K562 (cell line): ENCODE measurements around the gene SYNE1. TPM values are rescaled to one million over a fixed set of nuclear protein-coding genes. Genes with fewer than 3 reads are reported as not detected.
A peak's percentile ranks its signal among the peaks of the same experiment; 100 is the strongest.

ENCODE experiments used
- ATAC-seq: fragments of 200-7000 bp; cut with Tn5 transposase; 3 replicates; pipeline ENCODE4 v1.9.1; 2020; ENCODE audit warnings: moderate library complexity
- BruUV-seq: library from RNA; stranded (reverse); fragments of 400-500 nt; replicated peaks from 2 replicates; lab custom pipeline; 2021; lab: Mats Ljungman, UMichigan
- CTCF ChIA-PET: fragments of 300-600 bp; formaldehyde crosslinking; extraction: SDS; loops from one replicate; lab custom pipeline; 2021; ENCODE audit warnings: low intra/inter-chr PET ratio; lab: Yijun Ruan, JAX
- POLR2A ChIA-PET: fragments of 300-600, 350-650 bp; sonication (Branson Sonifier 250); formaldehyde crosslinking; extraction: SDS; loops from one replicate; lab custom pipeline; 2021; ENCODE audit warnings: antibody characterized with exemption, inconsistent platforms; lab: Yijun Ruan, JAX
- DNase-seq, 4 experiments: peaks; one replicate each; pipeline versions ENCODE4 v3.0.0 to v3.0.0-alpha.2; 2011 to 2018; ENCODE audit warnings: low spot score in 3 of 4, mixed read lengths in 3 of 4; ENCODE audit errors: extremely low read depth in 1 of 4
- FAIRE-seq: peaks from 2 replicates; lab custom pipeline; 2011; peaks lifted over from hg19 to GRCh38; lab: Jason Lieb, UNC
- H2AFZ ChIP-seq: 2 replicates; pipeline ENCODE4 v1.6.0; 2011; ENCODE audit warnings: low read depth, low read length, control low read depth, inconsistent platforms
- H3K27ac ChIP-seq: fragments of 200-600 bp; 3 replicates; pipeline ENCODE4 v1.8.0; 2011; ENCODE audit warnings: low read depth, mild to moderate bottlenecking, control low read depth, inconsistent platforms, low read length, moderate library complexity, mixed read lengths; ENCODE audit errors: extremely low read depth
- H3K27me3 ChIP-seq, 2 experiments: fragments of 300-600 bp in 1 of 2; 2 replicates in 1 of 2; 3 replicates in 1 of 2; pipeline versions ENCODE4 v1.6.0 to v1.8.0; 2011; ENCODE audit warnings: inconsistent platforms in 2 of 2, low read length in 2 of 2, mild to moderate bottlenecking in 1 of 2, mixed read lengths in 1 of 2, moderate library complexity in 1 of 2; ENCODE audit not compliant: control insufficient read depth in 2 of 2, insufficient read depth in 2 of 2
- H3K36me3 ChIP-seq: fragments of 300-600 bp; 3 replicates; pipeline ENCODE4 v1.8.0; 2011; ENCODE audit warnings: mild to moderate bottlenecking, low read length, inconsistent platforms; ENCODE audit not compliant: control insufficient read depth, insufficient read depth
- H3K4me1 ChIP-seq, 2 experiments: fragments of 200-600 bp in 1 of 2; replicated peaks in 1 of 2; 2 replicates in 1 of 2; 3 replicates in 1 of 2; pipeline versions ENCODE4 v1.5.1 to v1.8.0; 2011; ENCODE audit warnings: inconsistent platforms in 2 of 2, low read length in 2 of 2, mild to moderate bottlenecking in 1 of 2, mixed read lengths in 1 of 2, moderate library complexity in 1 of 2; ENCODE audit not compliant: control insufficient read depth in 2 of 2, insufficient read depth in 2 of 2
- H3K4me2 ChIP-seq: 2 replicates; pipeline ENCODE4 v1.6.1; 2011; ENCODE audit warnings: low read length, control low read depth, inconsistent platforms, mixed read lengths; ENCODE audit not compliant: insufficient read depth
- H3K4me3 ChIP-seq: fragments of 200-600 bp; sonication (generic), shearing (Covaris generic); 2 replicates; pipeline ENCODE4 v1.5.1; 2016; ENCODE audit warnings: control low read depth, inconsistent platforms
- H3K79me2 ChIP-seq: fragments of 200-600 bp; 3 replicates; pipeline ENCODE4 v1.8.0; 2011; ENCODE audit warnings: low read length, inconsistent platforms; ENCODE audit not compliant: control insufficient read depth, insufficient read depth
- H3K9ac ChIP-seq, 2 experiments: 2 replicates each; pipeline versions ENCODE4 v1.6.0 to v1.6.1; 2011; ENCODE audit warnings: low read depth in 2 of 2, low read length in 2 of 2, control low read depth in 1 of 2, inconsistent platforms in 1 of 2, mild to moderate bottlenecking in 1 of 2, mixed read lengths in 1 of 2; ENCODE audit not compliant: insufficient read depth in 1 of 2
- H3K9me1 ChIP-seq: one replicate; pipeline ENCODE4 v1.6.0; 2011; ENCODE audit warnings: inconsistent platforms, mild to moderate bottlenecking, low read length, moderate library complexity; ENCODE audit not compliant: control insufficient read depth, insufficient read depth
- H3K9me3 ChIP-seq: replicated peaks from 2 replicates; pipeline ENCODE4 v1.5.1; 2011; ENCODE audit warnings: low read depth, low read length, inconsistent platforms; ENCODE audit not compliant: control insufficient read depth, insufficient read depth
- H4K20me1 ChIP-seq: replicated peaks from 2 replicates; pipeline ENCODE4 v1.6.1; 2011; ENCODE audit warnings: low read length, inconsistent platforms, mixed read lengths; ENCODE audit not compliant: control insufficient read depth, insufficient read depth
- MAFG ChIP-seq: fragments of 450-650 bp; conservative IDR thresholded peaks from 2 replicates; pipeline ENCODE4 v1.6.1; 2016; ENCODE audit warnings: missing genetic modification characterization, missing compliant biosample characterization
- NRF1 ChIP-seq, 2 experiments: fragments of 450-650 bp; IDR thresholded peaks in 1 of 2; conservative IDR thresholded peaks in 1 of 2; 2 replicates each; pipeline ENCODE4 v1.6.1; 2014; ENCODE audit warnings: mild to moderate bottlenecking in 2 of 2
- WGBS: fragments of 100-300 bp; shearing (Covaris generic); methylation state at CpG from one replicate; pipeline ENCODE4 v1.1.6; 2016; ENCODE audit warnings: low coverage, mixed read lengths; ENCODE audit not compliant: insufficient coverage; ENCODE audit errors: missing lambda C conversion rate; 5-methylcytosine and 5-hydroxymethylcytosine counted together
- in situ Hi-C: fragments of 300-500 bp; cut with MboI; formaldehyde crosslinking; loops from 4 replicates; pipeline ENCODE4 v1.15.0; 2018; ENCODE audit warnings: inconsistent platforms, mixed read lengths
- intact Hi-C: fragments of 100-400 bp; cut with micrococcal nuclease; formaldehyde crosslinking; loops from 2 replicates; pipeline ENCODE4 v1.14.2; 2022
- polyA plus RNA-seq, 8 experiments: library from polyadenylated mRNA; depleted of rRNA in 4 of 8; stranded (reverse) in 5 of 8; unstranded in 3 of 8; fragments of >200 nt; fragmentation: Nextera tagmentation in 2 of 8; fragmentation: Illumina TruSeq in 1 of 8; extraction: Ambion mirVana in 2 of 8; extraction: Trizol in 1 of 8; gene quantifications; 2 replicates each; pipeline versions ENCODE4 v1.2.1 to v1.2.3, GENCODE V29; 2011 to 2014; ENCODE audit warnings: inconsistent platforms in 1 of 8, missing spikeins in 1 of 8
- total RNA-seq, 7 experiments: library from RNA; depleted of rRNA in 6 of 7; stranded (reverse); fragments of >200 nt in 6 of 7; fragmentation: Illumina TruSeq in 2 of 7; extraction: Trizol in 2 of 7; gene quantifications; 2 replicates each; pipeline versions ENCODE4 v1.2.1 to v1.2.3, GENCODE V29; 2011 to 2021; ENCODE audit warnings: low replicate concordance in 1 of 7
- TF ChIP-seq, protein P1 (sequence below): fragments of 200-600 bp; sonication (generic); IDR thresholded peaks from one replicate; pipeline ENCODE4 v1.6.1; 2012; ENCODE audit warnings: mild to moderate bottlenecking, low read depth, low read length, inconsistent platforms

The SYNE1 gene
- total and polyA plus RNA-seq, 9 of the 15 experiments (the other 6 are each of a cell fraction or from before 2014, with no cell fraction given): under 0.01 to 0.42 (median 0.08) TPM; not detected in 1

DNA sequence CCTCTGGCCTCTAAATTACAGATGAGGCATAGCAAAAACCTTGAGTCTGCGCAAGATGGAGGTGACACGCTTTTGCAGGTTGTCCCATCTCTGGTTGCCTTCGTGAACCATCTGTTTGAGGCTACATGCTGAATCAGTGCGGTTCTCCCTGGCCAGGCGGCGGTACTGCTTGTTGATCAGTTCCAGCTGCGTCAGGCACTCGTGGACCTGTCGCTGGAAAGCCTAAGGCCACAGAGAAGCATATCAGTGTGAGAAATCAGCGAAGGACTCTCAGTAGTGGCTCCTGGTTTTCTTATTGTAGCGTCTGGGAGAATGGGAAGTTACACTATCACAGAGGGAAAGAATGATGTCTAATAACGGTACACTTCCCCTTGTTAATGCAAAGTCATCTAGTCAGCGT, 485.2 kb downstream of the SYNE1 start:
- H3K79me2 ChIP-seq: no peaks in the 10 kb centered on the region
- H3K4me1 ChIP-seq: no peaks in the 10 kb centered on the region
- FAIRE-seq (no peak), DNase-seq (no peak), ATAC-seq (no peak; the same call in 2 of the 3 replicates)
- no peaks in the 10 kb centered on the region for H3K9me1 ChIP-seq
- no peaks in the 10 kb centered on the region for H4K20me1 ChIP-seq
- POLR2A ChIA-PET: no interaction called here
- H3K9ac ChIP-seq: no peak overlapping the region
- in situ Hi-C loops (no loop called here), intact Hi-C loops (no loop called here)
- no peak overlapping the region for H3K4me3 ChIP-seq
- H3K9me3 ChIP-seq: no peaks in the 10 kb centered on the region
- H3K4me2 ChIP-seq: no peak overlapping the region
- no TSS peak for BruUV-seq
- H3K36me3 ChIP-seq: no peaks in the 10 kb centered on the region
- CTCF ChIA-PET: no interaction called here
- 0 out of 2 replicates have a peak overlapping the region, but pooled peaks have one; percentile 1 for H2AFZ ChIP-seq
- 0% methylated on average over 13 of the region's 13 CpGs for WGBS
- H3K27me3 ChIP-seq: peaks cover 0 to 8% of the 10 kb centered on the region in 2 experiments; a peak in 2 of 5 replicates
- no peak overlapping the region for H3K27ac ChIP-seq
- TF ChIP-seq, protein P1, sequence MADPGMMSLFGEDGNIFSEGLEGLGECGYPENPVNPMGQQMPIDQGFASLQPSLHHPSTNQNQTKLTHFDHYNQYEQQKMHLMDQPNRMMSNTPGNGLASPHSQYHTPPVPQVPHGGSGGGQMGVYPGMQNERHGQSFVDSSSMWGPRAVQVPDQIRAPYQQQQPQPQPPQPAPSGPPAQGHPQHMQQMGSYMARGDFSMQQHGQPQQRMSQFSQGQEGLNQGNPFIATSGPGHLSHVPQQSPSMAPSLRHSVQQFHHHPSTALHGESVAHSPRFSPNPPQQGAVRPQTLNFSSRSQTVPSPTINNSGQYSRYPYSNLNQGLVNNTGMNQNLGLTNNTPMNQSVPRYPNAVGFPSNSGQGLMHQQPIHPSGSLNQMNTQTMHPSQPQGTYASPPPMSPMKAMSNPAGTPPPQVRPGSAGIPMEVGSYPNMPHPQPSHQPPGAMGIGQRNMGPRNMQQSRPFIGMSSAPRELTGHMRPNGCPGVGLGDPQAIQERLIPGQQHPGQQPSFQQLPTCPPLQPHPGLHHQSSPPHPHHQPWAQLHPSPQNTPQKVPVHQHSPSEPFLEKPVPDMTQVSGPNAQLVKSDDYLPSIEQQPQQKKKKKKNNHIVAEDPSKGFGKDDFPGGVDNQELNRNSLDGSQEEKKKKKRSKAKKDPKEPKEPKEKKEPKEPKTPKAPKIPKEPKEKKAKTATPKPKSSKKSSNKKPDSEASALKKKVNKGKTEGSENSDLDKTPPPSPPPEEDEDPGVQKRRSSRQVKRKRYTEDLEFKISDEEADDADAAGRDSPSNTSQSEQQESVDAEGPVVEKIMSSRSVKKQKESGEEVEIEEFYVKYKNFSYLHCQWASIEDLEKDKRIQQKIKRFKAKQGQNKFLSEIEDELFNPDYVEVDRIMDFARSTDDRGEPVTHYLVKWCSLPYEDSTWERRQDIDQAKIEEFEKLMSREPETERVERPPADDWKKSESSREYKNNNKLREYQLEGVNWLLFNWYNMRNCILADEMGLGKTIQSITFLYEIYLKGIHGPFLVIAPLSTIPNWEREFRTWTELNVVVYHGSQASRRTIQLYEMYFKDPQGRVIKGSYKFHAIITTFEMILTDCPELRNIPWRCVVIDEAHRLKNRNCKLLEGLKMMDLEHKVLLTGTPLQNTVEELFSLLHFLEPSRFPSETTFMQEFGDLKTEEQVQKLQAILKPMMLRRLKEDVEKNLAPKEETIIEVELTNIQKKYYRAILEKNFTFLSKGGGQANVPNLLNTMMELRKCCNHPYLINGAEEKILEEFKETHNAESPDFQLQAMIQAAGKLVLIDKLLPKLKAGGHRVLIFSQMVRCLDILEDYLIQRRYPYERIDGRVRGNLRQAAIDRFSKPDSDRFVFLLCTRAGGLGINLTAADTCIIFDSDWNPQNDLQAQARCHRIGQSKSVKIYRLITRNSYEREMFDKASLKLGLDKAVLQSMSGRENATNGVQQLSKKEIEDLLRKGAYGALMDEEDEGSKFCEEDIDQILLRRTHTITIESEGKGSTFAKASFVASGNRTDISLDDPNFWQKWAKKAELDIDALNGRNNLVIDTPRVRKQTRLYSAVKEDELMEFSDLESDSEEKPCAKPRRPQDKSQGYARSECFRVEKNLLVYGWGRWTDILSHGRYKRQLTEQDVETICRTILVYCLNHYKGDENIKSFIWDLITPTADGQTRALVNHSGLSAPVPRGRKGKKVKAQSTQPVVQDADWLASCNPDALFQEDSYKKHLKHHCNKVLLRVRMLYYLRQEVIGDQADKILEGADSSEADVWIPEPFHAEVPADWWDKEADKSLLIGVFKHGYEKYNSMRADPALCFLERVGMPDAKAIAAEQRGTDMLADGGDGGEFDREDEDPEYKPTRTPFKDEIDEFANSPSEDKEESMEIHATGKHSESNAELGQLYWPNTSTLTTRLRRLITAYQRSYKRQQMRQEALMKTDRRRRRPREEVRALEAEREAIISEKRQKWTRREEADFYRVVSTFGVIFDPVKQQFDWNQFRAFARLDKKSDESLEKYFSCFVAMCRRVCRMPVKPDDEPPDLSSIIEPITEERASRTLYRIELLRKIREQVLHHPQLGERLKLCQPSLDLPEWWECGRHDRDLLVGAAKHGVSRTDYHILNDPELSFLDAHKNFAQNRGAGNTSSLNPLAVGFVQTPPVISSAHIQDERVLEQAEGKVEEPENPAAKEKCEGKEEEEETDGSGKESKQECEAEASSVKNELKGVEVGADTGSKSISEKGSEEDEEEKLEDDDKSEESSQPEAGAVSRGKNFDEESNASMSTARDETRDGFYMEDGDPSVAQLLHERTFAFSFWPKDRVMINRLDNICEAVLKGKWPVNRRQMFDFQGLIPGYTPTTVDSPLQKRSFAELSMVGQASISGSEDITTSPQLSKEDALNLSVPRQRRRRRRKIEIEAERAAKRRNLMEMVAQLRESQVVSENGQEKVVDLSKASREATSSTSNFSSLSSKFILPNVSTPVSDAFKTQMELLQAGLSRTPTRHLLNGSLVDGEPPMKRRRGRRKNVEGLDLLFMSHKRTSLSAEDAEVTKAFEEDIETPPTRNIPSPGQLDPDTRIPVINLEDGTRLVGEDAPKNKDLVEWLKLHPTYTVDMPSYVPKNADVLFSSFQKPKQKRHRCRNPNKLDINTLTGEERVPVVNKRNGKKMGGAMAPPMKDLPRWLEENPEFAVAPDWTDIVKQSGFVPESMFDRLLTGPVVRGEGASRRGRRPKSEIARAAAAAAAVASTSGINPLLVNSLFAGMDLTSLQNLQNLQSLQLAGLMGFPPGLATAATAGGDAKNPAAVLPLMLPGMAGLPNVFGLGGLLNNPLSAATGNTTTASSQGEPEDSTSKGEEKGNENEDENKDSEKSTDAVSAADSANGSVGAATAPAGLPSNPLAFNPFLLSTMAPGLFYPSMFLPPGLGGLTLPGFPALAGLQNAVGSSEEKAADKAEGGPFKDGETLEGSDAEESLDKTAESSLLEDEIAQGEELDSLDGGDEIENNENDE: no peak
- TF ChIP-seq MAFG (tag) (0 out of 2 replicates have a peak, but pooled peaks have one; percentile 11), NRF1 (conservative IDR thresholded peaks at IDR 0.05 in 1 of 2, IDR thresholded peaks at IDR 0.05 in 1 of 2) (0 out of 4 replicates have a peak, but pooled peaks of 1 of the 2 experiments have one; percentile 18)
